ENCODE data around the gene HPCAL4. TPM values are rescaled to one million over a fixed set of nuclear protein-coding genes. Genes with fewer than 3 reads are reported as not detected.

HPCAL4 gene
- total RNA-seq, 2 experiments from 2014 or later = 0.94 to 1.1 TPM

GRCh38 chr1:39643705-39644104 is 47.5 kb downstream of the HPCAL4 start:
- no peak for DNase-seq
- intact Hi-C loops (cut with DNase I, micrococcal nuclease) = no loop called here
- H3K36me3 Mint-ChIP-seq (ENCODE audit: low read depth) = no peaks in the 10 kb centered on the region
- no peak overlapping the region for H3K4me3 Mint-ChIP-seq
- ChIA-PET CTCF (interaction anchor here (1.2 to 2.4 kb wide), 3 partner anchors 14 to 37 kb away, joined by 3 to 15 read pairs (median 9); no protein-coding TSS in a partner anchor), POLR2A (no interaction called here)
- H3K27ac Mint-ChIP-seq = no peak overlapping the region
- H3K27me3 Mint-ChIP-seq = peaks cover 10% of the 10 kb centered on the region
- no peaks in the 10 kb centered on the region for H3K9me3 Mint-ChIP-seq (ENCODE audit: low read depth)
- ATAC-seq = no peak
- H3K4me1 Mint-ChIP-seq = peaks cover 3% of the 10 kb centered on the region

DNA sequence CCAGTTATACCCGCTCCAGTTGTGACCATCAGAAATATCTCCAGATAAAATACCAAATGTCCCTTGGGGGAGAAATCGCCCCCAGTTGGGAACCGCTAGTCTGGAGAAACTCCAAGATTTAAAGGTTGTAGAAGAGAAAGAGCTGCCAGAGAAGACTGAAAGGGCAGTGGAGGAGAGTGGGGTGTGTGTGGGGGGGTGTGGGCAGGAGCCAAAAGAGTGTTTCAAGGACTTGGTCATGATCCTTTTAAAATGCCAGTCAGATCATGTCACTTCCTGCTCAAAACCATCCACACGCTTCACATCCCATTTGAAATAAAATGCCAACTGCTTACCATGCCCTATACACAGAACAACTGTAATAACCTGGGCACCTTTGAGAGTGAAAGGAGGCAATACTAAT is 48.4 kb downstream of the HPCAL4 start:
- no peaks in the 10 kb centered on the region for H3K9me3 Mint-ChIP-seq (ENCODE audit: low read depth)
- H3K4me3 Mint-ChIP-seq = no peak overlapping the region
- peaks cover 3% of the 10 kb centered on the region for H3K4me1 Mint-ChIP-seq
- POLR2A ChIA-PET = no interaction called here
- H3K27ac Mint-ChIP-seq = no peak overlapping the region
- CTCF ChIA-PET = interaction anchor here (1.9 kb wide), 1 partner anchor 32 kb away, joined by 5 read pairs; no protein-coding TSS in a partner anchor
- no peaks in the 10 kb centered on the region for H3K36me3 Mint-ChIP-seq (ENCODE audit: low read depth)
- DNase-seq (no peak), ATAC-seq (no peak)
- H3K27me3 Mint-ChIP-seq = peaks cover 16% of the 10 kb centered on the region
- intact Hi-C loops (cut with DNase I, micrococcal nuclease) = no loop called here

DNA sequence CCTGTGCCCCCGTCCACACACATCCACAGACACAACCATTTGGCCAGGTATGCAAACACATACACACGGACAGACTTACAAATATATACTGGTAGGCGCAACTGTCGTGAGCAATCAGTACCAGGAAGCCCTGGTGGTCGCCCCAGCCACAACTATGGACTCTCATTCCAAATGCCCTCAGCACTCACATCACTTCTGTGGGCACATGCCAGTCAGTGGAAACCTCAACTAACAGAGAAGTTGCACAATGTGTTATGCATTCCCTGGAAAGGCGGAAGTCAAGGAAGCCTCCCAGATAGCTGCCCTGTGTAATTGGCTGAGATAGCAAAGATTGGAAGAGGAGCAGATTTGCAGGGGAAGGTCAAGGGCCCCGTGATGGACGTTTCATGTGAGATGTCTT is 50.4 kb downstream of the HPCAL4 start:
- no peaks in the 10 kb centered on the region for H3K9me3 Mint-ChIP-seq (ENCODE audit: low read depth)

DNA sequence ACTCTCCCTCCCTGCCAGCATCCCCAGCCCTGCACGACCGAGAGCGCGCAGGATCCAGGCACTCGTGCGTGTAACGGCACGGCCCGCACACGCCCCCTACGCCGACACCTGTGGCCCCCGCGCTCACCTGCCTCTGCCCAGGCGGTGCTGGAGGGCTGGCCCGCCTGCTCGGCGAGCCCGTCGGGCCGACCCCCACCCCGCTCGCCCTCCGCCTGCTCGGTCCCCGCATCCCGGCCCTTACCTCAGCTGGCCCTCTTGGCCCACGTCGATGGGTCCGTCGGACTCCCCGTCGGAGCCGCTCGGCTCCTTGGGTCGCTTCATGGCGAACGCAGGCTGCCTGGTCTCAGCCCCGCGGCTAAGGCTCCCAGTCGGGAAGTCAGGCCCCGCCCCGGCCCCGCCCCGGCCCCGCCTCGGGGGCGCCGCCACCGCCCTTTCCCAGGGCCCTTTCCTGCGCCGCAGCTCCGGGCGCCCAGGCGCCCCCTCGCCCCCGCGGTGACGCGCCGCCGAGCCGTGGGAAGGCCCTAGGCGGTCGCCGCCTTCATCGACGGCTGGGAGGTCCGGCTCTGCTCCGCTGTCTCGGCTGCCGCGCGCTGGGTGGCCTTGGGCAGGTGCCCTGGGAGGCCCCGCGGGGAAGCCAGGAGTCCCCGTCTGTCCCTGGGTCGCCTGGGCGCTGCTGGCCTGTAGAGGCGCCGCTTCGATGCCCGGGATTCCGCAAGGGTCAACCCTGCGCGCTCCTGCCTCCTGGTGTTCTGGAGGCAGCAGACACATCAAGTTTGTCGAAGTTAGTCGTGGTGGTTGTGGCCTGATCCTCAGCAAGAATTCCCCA is 51.7 kb downstream of the HPCAL4 start, which contains the start of gene HEYL:
TSS of gene HEYL (minus strand) at position 339 of the 826 bp plus-strand sequence. CDS start at position 321, 18 bp downstream.
- DNase-seq (peak; percentile 83), ATAC-seq (peak; percentile 93)
- Mint-ChIP-seq H3K27me3 (peaks cover 28% of the 10 kb centered on the region), H3K4me1 (peaks cover 3% of the 10 kb centered on the region), H3K9me3 (ENCODE audit: low read depth) (no peaks in the 10 kb centered on the region), H3K4me3 (peak within 1 kb of the TSS; percentile 38), H3K27ac (no peak within 1 kb of the TSS), H3K36me3 (ENCODE audit: low read depth) (no peaks in the 10 kb centered on the region)
- POLR2A ChIA-PET = interaction anchor here (0.6 kb wide), 1 partner anchor 401 kb away, joined by 3 read pairs; the partner anchor contains the start of gene CAP1
- CTCF ChIA-PET = interaction anchor here (0.8 kb wide), 1 partner anchor 33 kb away, joined by 4 read pairs; no protein-coding TSS in a partner anchor
- intact Hi-C loops (cut with DNase I, micrococcal nuclease) = no loop called here

More for the DNA sequence above, 50.4 kb downstream of the HPCAL4 start:
- Mint-ChIP-seq H3K36me3 (ENCODE audit: low read depth) (no peaks in the 10 kb centered on the region), H3K4me3 (no peak overlapping the region), H3K27ac (no peak overlapping the region), H3K4me1 (peaks cover 3% of the 10 kb centered on the region), H3K27me3 (peaks cover 24% of the 10 kb centered on the region)
- DNase-seq (no peak), ATAC-seq (no peak)
- ChIA-PET POLR2A (no interaction called here), CTCF (interaction anchor here (1.6 to 1.9 kb wide), 3 partner anchors 8 to 30 kb away, joined by 5 to 9 read pairs (median 5); no protein-coding TSS in a partner anchor)
- intact Hi-C loops (cut with DNase I, micrococcal nuclease) = no loop called here

DNA sequence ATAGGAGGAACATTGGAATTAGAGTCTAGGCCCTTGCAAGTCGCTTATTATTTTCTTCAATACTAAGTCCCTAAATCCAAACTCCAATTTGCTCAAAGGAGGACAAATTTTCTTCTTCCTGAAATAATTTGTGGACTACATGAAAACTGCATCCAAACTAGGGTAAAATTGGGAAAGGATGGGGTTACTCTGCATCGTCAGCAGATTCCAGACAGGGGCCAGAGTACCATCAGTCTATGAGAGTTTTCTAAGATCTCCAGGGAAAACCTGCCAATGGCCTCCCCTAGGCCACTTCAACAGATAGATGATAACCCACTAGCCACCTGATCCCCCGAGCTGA is 52.3 kb downstream of the HPCAL4 start:
- H3K9me3 Mint-ChIP-seq (ENCODE audit: low read depth) = no peaks in the 10 kb centered on the region
- DNase-seq (no peak), ATAC-seq (no peak)
- H3K4me1 Mint-ChIP-seq = peaks cover 3% of the 10 kb centered on the region
- H3K4me3 Mint-ChIP-seq = peak overlapping the region; percentile 12
- intact Hi-C loops (cut with DNase I, micrococcal nuclease) = no loop called here
- no peak overlapping the region for H3K27ac Mint-ChIP-seq
- ChIA-PET POLR2A (interaction anchor here (0.6 kb wide), 1 partner anchor 401 kb away, joined by 3 read pairs; the partner anchor contains the start of gene CAP1), CTCF (interaction anchor here (0.7 to 0.8 kb wide), 2 partner anchors 20 to 33 kb away, joined by 3 to 4 read pairs; no protein-coding TSS in a partner anchor)
- H3K27me3 Mint-ChIP-seq = peaks cover 31% of the 10 kb centered on the region
- H3K36me3 Mint-ChIP-seq (ENCODE audit: low read depth) = no peaks in the 10 kb centered on the region

DNA sequence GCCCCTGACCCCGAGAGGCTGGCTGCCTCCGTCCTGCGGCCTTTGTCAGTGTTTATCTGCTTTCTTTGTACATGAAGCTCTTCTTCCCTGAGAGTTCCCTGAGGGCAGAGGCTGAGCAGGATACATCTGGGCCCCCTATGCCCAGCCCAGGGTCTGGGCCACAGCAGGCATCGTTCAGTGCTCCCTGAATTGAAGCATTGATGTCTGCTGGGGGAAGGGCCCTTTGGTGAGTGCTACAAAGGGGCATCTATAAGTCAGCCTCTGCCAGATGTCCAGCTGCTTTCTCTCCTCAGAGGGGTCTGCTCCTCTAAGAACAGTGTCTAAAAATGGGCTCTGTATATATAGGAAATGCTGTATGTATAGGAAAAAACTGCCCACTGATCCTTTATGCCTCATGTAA is 53.9 kb downstream of the HPCAL4 start:
- peaks cover 36% of the 10 kb centered on the region for H3K27me3 Mint-ChIP-seq
- POLR2A ChIA-PET = no interaction called here
- ATAC-seq = no peak

GRCh38 chr1:39635871-39636210 is 55.4 kb downstream of the HPCAL4 start:
- intact Hi-C loops (cut with DNase I, micrococcal nuclease) = no loop called here
- POLR2A ChIA-PET = no interaction called here
- Mint-ChIP-seq H3K27me3 (peaks cover 32% of the 10 kb centered on the region), H3K4me1 (peaks cover 11% of the 10 kb centered on the region), H3K36me3 (ENCODE audit: low read depth) (no peaks in the 10 kb centered on the region), H3K27ac (no peak overlapping the region), H3K4me3 (no peak overlapping the region), H3K9me3 (ENCODE audit: low read depth) (no peaks in the 10 kb centered on the region)
- CTCF ChIA-PET = interaction anchor here (0.9 to 1.0 kb wide), 2 partner anchors 17 to 27 kb away, joined by 3 read pairs; no protein-coding TSS in a partner anchor
- DNase-seq (no peak), ATAC-seq (no peak)

More for the DNA sequence above, 53.9 kb downstream of the HPCAL4 start:
- Mint-ChIP-seq H3K36me3 (ENCODE audit: low read depth) (no peaks in the 10 kb centered on the region), H3K4me1 (peaks cover 3% of the 10 kb centered on the region), H3K9me3 (ENCODE audit: low read depth) (no peaks in the 10 kb centered on the region), H3K4me3 (no peak overlapping the region), H3K27ac (no peak overlapping the region)
- no peak for DNase-seq
- intact Hi-C loops (cut with DNase I, micrococcal nuclease) = no loop called here
- CTCF ChIA-PET = interaction anchor here (0.7 to 0.9 kb wide), 2 partner anchors 20 to 32 kb away, joined by 3 read pairs; no protein-coding TSS in a partner anchor

GRCh38 chr1:39635205-39635870 is 55.9 kb downstream of the HPCAL4 start:
- no peak overlapping the region for H3K4me3 Mint-ChIP-seq
- POLR2A ChIA-PET = no interaction called here
- no peaks in the 10 kb centered on the region for H3K36me3 Mint-ChIP-seq (ENCODE audit: low read depth)
- H3K9me3 Mint-ChIP-seq (ENCODE audit: low read depth) = no peaks in the 10 kb centered on the region
- intact Hi-C loops (cut with DNase I, micrococcal nuclease) = no loop called here
- no peak for ATAC-seq
- peaks cover 31% of the 10 kb centered on the region for H3K27me3 Mint-ChIP-seq
- no peak for DNase-seq
- H3K27ac Mint-ChIP-seq = no peak overlapping the region
- CTCF ChIA-PET = interaction anchor here (0.5 to 1.6 kb wide), 6 partner anchors 18 to 60 kb away, joined by 3 to 7 read pairs (median 3); no protein-coding TSS in a partner anchor
- peaks cover 11% of the 10 kb centered on the region for H3K4me1 Mint-ChIP-seq

GRCh38 chr1:39633422-39633821 is 57.8 kb downstream of the HPCAL4 start:
- H3K4me3 Mint-ChIP-seq = no peak overlapping the region
- ChIA-PET POLR2A (no interaction called here), CTCF (interaction anchor here (1.0 to 2.0 kb wide), 5 partner anchors 13 to 68 kb away, joined by 3 to 8 read pairs (median 4); no protein-coding TSS in a partner anchor)
- peaks cover 28% of the 10 kb centered on the region for H3K27me3 Mint-ChIP-seq
- no peak for ATAC-seq
- DNase-seq = no peak
- H3K27ac Mint-ChIP-seq = no peak overlapping the region
- intact Hi-C loops (cut with DNase I, micrococcal nuclease) = no loop called here
- H3K4me1 Mint-ChIP-seq = peaks cover 12% of the 10 kb centered on the region
- no peaks in the 10 kb centered on the region for H3K36me3 Mint-ChIP-seq (ENCODE audit: low read depth)
- no peaks in the 10 kb centered on the region for H3K9me3 Mint-ChIP-seq (ENCODE audit: low read depth)

DNA sequence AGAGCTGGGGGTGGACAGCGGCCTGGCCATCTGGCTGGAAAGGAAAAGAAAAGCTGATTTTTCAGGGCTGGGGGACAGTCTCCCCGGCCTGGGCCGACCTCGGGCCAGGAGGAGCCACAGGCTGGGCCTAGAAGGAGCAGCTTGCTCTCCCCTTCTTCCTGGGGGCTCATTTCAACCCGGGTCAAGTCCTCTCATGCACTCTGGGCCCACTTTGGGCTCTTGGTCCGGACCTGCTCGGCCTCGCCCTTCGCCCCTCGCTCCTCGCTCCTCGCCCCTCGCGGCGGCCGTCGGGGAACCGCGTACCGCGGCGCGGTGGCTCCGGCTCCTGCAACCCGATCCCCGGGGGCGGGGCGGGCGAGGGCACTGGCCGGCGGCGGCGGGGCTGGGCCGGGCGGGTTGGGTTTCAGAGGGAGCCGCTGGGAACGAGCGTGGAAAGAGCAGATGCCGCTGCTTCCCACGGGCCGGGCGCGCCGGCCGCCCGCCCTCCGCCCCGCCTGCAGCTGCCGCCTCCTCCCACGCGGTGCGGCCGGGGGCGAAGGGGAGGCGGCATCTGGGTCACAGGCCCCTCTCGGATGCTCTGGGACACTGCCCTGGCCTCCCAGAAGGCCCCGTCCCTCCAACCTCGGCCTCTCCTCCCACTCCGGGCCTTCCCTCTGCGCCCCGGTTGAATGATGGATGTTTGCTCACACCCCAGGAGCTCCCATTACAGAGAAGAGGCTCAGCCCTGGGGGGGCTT is 58.4 kb downstream of the HPCAL4 start:
- H3K4me3 Mint-ChIP-seq = no peak overlapping the region
- intact Hi-C loops (cut with DNase I, micrococcal nuclease) = no loop called here
- CTCF ChIA-PET = interaction anchor here (1.0 to 2.0 kb wide), 6 partner anchors 8 to 69 kb away, joined by 3 to 8 read pairs (median 4); no protein-coding TSS in a partner anchor
- POLR2A ChIA-PET = no interaction called here
- no peak for ATAC-seq
- DNase-seq = no peak
- no peak overlapping the region for H3K27ac Mint-ChIP-seq
- H3K9me3 Mint-ChIP-seq (ENCODE audit: low read depth) = no peaks in the 10 kb centered on the region
- peaks cover 23% of the 10 kb centered on the region for H3K27me3 Mint-ChIP-seq
- H3K4me1 Mint-ChIP-seq = peaks cover 12% of the 10 kb centered on the region
- H3K36me3 Mint-ChIP-seq (ENCODE audit: low read depth) = no peaks in the 10 kb centered on the region

GRCh38 chr1:39632323-39632681 is 58.9 kb downstream of the HPCAL4 start:
- ATAC-seq (no peak), DNase-seq (no peak)
- Mint-ChIP-seq H3K4me1 (peaks cover 12% of the 10 kb centered on the region), H3K4me3 (no peak overlapping the region), H3K36me3 (ENCODE audit: low read depth) (no peaks in the 10 kb centered on the region), H3K9me3 (ENCODE audit: low read depth) (no peaks in the 10 kb centered on the region), H3K27me3 (peaks cover 20% of the 10 kb centered on the region), H3K27ac (no peak overlapping the region)
- intact Hi-C loops (cut with DNase I, micrococcal nuclease) = no loop called here
- POLR2A ChIA-PET = no interaction called here
- CTCF ChIA-PET = interaction anchor here (1.1 to 1.9 kb wide), 3 partner anchors 9 to 26 kb away, joined by 4 to 8 read pairs (median 5); no protein-coding TSS in a partner anchor
